GM18502 (cell line): ENCODE results near the gene STK11.

Source experiments
- ATAC-seq: cut with Tn5 transposase; IDR thresholded peaks from one replicate; pipeline ENCODE4 v1.9.1; 2021; ENCODE audit warnings: mild to moderate bottlenecking; ENCODE audit not compliant: unreplicated experiment, poor library complexity

Gene STK11

GRCh38 chr19:1223018-1223855, 17.7 kb downstream of the STK11 start:
- no peak for ATAC-seq

DNA sequence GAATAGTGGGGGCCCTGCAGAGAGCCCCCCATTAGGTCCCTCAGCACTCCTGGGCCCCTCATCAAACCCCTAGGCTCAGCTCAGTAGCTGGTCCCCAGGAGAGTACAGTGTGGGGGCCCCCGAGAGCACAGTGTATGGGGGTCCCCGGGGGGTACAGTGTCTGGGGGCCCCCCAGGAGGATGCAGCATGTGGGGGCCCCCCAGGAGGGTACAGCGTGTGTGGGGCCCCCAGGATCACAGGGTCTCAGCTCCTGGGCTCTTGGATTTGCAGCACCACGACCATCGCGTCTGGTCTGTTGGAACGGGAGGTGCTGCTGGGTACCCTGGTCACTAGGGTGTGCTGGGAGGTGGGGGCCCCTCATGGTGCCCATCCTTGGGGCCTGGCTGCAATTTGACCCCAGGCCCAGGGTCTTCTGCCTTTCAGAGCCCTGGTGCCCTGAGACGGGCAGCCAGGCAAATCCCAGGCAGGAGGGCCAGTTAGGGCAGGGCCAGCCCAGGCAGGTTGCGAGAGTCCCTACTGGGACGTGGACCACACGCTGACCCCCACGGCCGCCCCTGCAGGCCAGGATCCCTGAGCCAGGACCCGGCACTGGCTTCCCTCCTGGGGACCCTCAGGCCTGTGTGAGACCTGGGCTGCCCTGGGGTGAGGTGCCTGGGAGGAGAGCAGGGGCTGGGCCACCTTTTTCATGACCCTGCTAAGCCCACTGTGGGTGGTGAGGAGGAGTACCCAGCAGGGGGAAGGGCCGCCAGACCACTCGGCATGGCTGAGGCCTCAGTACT, 18.7 kb downstream of the STK11 start:
- no peak for ATAC-seq

GRCh38 chr19:1224847-1225246, 19.3 kb downstream of the STK11 start:
- ATAC-seq, result no peak

DNA sequence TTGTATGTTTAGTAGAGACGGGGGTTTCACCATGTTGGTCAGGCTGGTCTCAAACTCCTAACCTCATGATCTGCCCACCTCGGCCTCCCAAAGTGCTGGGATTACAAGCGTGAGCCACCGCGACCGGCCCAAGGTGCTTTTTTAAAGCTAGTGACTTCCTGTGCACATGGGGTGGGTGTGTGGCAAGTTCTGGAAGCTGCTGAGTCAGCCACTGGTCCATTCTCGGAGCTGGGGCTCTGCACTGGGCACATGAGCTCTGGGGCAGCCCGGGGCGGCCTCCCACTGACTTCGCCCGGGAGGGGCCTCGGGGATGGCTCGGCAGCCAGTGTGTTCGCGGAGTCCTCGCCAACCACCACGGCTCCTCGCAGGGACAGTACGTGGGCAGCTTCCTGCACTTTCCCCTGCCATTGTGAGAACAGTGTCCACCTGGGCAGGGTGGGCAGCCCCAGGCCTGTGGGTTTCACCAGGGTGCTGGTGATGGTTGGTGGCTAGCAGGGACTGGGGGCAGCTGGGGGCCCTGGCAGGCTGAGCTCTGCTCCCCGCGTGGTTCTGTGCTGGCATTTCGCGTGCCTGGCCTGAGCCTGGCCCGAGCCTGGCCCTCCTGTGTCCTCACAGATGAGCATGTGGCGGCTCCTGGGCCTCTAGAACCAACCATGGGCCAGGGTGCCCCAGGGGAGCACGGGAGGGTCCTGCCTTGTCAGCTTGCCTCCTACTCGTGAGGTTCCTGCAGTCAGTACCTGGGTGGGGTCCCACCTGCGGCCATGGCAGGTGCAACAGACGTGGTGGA, 20.1 kb downstream of the STK11 start:
- ATAC-seq, result no peak

DNA sequence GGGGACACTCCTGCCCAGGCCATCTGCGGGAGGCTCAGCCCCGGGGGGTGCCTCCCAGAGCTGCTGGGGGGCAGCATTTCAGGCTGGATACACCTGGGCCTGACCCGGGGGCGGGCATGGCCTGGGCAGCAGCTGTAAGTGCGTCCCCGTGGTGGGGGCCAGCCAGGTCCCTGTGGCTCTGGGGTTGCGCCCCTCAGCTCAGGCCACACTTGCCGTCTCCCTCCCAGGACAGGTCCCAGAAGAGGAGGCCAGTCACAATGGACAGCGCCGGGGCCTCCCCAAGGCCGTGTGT, 20.6 kb downstream of the STK11 start:
- no peak for ATAC-seq

- ATAC-seq, result no peak
Observed at GRCh38 chr19:1226522-1227303, 21.1 kb downstream of the STK11 start.

DNA sequence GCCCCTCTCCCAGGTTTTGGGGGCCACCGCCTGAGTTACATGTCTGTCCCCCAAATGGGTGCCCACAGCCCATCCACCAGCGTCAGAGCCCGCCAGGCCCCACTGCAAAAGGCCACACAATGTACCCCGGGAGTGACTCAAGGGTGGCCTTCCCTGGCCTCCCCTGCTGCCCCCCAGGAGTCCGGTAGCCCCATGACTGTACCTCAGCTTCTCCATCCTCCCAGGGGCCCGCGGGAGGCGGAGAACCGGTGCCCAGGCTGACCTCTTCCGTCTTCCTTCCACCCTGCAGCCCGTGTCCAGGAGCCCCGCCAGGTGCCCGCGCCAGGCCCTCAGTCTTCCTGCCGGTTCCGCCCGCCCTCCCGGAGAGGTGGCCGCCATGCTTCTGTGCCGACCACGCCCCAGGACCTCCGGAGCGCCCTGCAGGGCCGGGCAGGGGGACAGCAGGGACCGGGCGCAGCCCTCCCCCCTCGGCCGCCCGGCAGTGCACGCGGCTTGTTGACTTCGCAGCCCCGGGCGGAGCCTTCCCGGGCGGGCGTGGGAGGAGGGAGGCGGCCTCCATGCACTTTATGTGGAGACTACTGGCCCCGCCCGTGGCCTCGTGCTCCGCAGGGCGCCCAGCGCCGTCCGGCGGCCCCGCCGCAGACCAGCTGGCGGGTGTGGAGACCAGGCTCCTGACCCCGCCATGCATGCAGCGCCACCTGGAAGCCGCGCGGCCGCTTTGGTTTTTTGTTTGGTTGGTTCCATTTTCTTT, 21.9 kb downstream of the STK11 start:
- no peak for ATAC-seq

- no peak for ATAC-seq
Observed at GRCh38 chr19:1228161-1228957, 22.8 kb downstream of the STK11 start.

GRCh38 chr19:1229056-1229923, 23.7 kb downstream of the STK11 start:
- no peak for ATAC-seq

- no peak for ATAC-seq
Observed at GRCh38 chr19:1229924-1230782, 24.6 kb downstream of the STK11 start.

GRCh38 chr19:1230783-1231489, 25.4 kb downstream of the STK11 start:
- no peak for ATAC-seq

- ATAC-seq, result no peak
Observed at GRCh38 chr19:1231729-1232637, 26.4 kb downstream of the STK11 start.

DNA sequence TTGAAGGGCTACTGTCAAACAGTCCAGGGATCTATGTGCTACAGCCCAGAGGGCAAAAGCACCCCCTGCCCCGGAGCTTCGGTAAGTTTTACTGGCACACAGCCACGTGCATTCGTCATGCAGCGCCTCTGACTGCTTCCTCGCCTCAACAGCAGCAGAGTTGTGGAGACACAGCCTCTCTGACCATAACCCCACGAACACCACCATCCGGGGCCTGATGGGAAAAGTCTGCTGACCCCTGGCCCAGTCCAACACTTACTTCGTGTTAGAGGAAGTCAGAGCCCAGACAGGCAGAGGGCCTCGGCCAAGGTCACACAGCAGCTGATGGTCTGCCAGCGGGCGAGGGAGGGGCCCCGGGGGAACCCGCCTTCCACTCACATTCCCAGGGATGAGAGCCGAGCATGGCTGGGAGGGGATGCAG, 27.1 kb downstream of the STK11 start:
- no peak for ATAC-seq

DNA sequence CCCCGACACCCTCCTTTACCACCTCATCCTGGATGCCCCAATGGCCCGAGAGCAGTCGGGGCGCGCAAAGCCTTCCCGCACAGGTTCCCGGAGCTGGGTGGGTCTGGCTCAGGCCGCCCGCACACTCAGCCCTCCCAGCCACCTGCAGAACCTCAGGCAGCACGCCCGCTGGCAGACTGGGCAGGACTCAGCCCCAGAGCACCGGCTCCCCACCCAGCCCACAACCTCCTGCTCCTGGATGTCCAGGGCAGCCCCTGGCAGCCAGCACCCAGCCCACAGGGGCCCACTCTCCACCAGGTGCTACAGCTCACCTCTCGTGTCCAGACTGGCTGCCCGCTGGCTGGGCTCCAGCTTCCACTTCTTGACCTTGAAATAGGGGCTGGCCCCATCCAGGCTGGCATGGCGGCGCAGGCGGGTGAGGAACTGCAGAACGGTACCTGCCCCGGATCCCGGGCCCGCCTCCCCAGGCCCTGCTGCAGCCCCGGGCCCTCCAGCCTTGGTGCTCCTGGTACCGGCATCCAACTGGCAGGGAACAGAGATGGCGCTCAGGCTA, 27.6 kb downstream of the STK11 start:
- ATAC-seq, result no peak
